Ishikawa (cell line): ENCODE measurements around the gene UBE2J1.
A peak's percentile ranks its signal among the peaks of the same experiment; 100 is the strongest.

Experiments
- CEBPB ChIP-seq: IDR thresholded peaks from 2 replicates; pipeline ENCODE4 v1.6.1; 2012
- CREB1 ChIP-seq: IDR thresholded peaks from 2 replicates; pipeline ENCODE4 v1.6.1; 2012; ENCODE audit warnings: low read depth
- EGR1 ChIP-seq: IDR thresholded peaks from 2 replicates; pipeline ENCODE4 v1.6.1; 2012
- EP300 ChIP-seq: IDR thresholded peaks from 2 replicates; pipeline ENCODE4 v1.6.1; 2012; ENCODE audit warnings: borderline replicate concordance
- FOXM1 ChIP-seq: IDR thresholded peaks from 2 replicates; pipeline ENCODE4 v1.6.1; 2012; ENCODE audit warnings: low read depth, borderline replicate concordance
- NFIC ChIP-seq: IDR thresholded peaks from 2 replicates; pipeline ENCODE4 v1.6.1; 2012
- RAD21 ChIP-seq: IDR thresholded peaks from 2 replicates; pipeline ENCODE4 v1.6.1; 2012; ENCODE audit warnings: low read depth
- REST ChIP-seq: IDR thresholded peaks from 2 replicates; pipeline ENCODE4 v1.6.1; 2012; ENCODE audit warnings: low read depth, mild to moderate bottlenecking
- TAF1 ChIP-seq: IDR thresholded peaks from 2 replicates; pipeline ENCODE4 v1.6.1; 2012; ENCODE audit warnings: low read depth, mild to moderate bottlenecking
- TCF12 ChIP-seq: IDR thresholded peaks from 2 replicates; pipeline ENCODE4 v1.6.1; 2012; ENCODE audit warnings: low read depth
- TEAD4 ChIP-seq: IDR thresholded peaks from 2 replicates; pipeline ENCODE4 v1.6.1; 2012
- USF1 ChIP-seq: IDR thresholded peaks from 2 replicates; pipeline ENCODE4 v1.6.1; 2012
- YY1 ChIP-seq: IDR thresholded peaks from 2 replicates; pipeline ENCODE4 v1.6.1; 2012; ENCODE audit warnings: low read depth
- ZBTB7A ChIP-seq: IDR thresholded peaks from 2 replicates; pipeline ENCODE4 v1.6.1; 2012; ENCODE audit warnings: low read depth
- TF ChIP-seq, protein P1 (sequence below): IDR thresholded peaks from 2 replicates; pipeline ENCODE4 v1.6.1; 2012

Gene UBE2J1

GRCh38 chr6:89299466-89299850, 53.1 kb downstream of the UBE2J1 start:
- peak; percentile 33; the same call in 1 of the 2 replicates for TF ChIP-seq RAD21
- TF ChIP-seq YY1: no peak
- no peak for TF ChIP-seq FOXM1
- no peak for TF ChIP-seq TEAD4
- TF ChIP-seq EGR1: no peak
- no peak for TF ChIP-seq TAF1
- no peak for TF ChIP-seq EP300

DNA sequence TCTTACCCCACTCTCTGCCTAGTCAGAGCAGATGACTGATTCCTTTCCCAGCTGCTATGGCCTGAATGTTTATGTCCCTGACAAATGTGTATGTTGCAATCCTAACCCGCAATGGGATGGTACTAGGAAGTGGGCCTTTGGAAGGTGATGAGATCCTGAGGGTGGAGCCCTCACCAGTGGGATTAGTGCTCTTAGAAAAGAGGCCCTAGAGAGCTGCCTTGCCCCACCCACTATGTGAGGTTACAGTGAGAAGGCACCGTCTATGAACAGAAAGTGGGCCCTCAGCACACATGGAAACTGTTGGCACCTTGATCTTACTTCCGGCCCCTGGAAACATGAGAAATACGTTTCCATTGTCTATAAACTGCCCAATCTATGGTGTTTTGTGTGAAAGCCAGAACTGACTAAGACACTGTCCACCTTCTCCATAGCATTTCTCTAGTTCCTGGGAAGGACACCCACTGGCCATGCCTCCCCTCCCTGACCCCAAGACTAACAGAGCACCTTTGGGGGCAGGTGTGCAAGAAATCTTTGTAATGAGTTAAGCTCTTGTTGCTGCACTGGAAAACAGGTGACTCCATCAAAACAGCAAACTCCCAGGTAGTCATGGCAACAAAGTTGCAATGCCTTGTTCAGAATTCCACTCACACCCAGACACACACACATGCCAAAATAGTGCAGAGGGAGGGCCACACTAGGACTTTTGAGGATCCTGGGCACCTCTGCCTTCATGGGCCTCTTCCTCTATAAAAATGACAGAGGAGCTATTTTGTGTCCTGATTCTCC, 53.6 kb downstream of the UBE2J1 start:
- no peak for TF ChIP-seq NFIC
- TF ChIP-seq ZBTB7A: no peak
- TF ChIP-seq CEBPB: peak; percentile 75
- TF ChIP-seq REST: no peak
- TF ChIP-seq TEAD4: no peak
- TF ChIP-seq, protein P1, sequence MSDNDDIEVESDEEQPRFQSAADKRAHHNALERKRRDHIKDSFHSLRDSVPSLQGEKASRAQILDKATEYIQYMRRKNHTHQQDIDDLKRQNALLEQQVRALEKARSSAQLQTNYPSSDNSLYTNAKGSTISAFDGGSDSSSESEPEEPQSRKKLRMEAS: 0 out of 2 replicates have a peak, but pooled peaks have one; percentile 18
- 0 out of 2 replicates have a peak, but pooled peaks have one; percentile 1 for TF ChIP-seq TCF12
- no peak for TF ChIP-seq YY1
- no peak for TF ChIP-seq CREB1
- 0 out of 2 replicates have a peak, but pooled peaks have one; percentile 13 for TF ChIP-seq EP300
- no peak for TF ChIP-seq USF1
- no peak for TF ChIP-seq RAD21
- TF ChIP-seq TAF1: no peak
- no peak for TF ChIP-seq EGR1
- no peak for TF ChIP-seq FOXM1

DNA sequence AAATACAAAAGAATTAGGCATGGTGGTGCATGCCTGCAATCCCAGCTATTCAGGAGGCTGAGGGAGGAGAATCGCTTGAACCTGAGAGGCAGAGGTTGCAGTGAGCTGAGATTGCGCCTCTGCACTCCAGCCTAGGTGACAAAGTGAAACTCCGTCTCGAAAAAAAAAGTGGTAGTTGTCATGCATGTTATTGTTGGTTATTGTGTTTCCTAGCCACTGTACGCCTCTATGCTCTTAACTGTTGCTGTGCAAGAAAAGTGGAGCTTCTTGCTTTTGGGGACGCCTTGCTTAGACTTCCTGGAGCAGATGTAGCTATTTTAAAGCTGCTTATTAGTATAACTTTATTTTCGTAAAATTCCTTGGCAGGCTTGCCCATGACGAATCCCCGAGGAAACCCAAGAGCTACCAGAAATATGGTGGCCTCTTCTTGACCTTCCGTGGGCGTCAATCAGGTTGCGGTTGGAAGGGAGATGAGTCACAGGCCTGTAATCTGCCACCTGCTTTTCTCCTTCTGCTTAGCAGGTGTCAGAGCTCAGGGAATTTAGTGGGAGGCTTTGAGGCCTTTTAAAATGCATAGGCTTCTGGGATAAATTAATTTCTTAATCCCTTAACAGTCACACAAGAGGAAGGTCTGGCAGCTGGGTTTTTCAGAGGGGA, 54.7 kb downstream of the UBE2J1 start:
- TF ChIP-seq CREB1 (0 out of 2 replicates have a peak, but pooled peaks have one; percentile 27), USF1 (no peak), FOXM1 (peak; percentile 31; the same call in 1 of the 2 replicates), REST (no peak), TEAD4 (peak; percentile 84), CEBPB (peak; percentile 21; the same call in 1 of the 2 replicates), NFIC (peak; percentile 55; the same call in 1 of the 2 replicates), TCF12 (peak; percentile 90), TAF1 (no peak), YY1 (0 out of 2 replicates have a peak, but pooled peaks have one; percentile 37), RAD21 (no peak), EP300 (peak; percentile 75; the same call in 1 of the 2 replicates), EGR1 (peak; percentile 91), ZBTB7A (no peak)
- TF ChIP-seq, protein P1: peak; percentile 85

DNA sequence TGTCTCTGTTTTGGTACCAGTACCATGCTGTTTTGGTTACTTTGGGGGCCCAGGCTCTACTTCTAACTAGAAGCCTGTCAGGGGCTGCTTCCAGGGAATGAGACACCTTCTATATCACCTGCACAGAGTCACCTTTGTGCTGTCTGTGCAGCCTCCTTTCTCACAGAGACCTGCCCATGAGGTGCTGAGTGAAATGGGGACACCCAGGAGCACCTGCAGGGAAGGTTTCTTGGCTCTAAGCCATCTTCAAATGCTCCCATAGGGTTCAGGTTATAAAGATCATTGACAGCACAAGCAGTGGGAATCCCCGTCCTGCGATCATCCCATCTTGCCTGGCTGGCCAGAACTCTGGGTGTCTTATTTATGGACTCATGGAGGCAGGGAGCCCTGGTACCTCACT, 56.5 kb downstream of the UBE2J1 start:
- TF ChIP-seq TEAD4 (no peak), EP300 (no peak), CEBPB (no peak)

- TF ChIP-seq, protein P1: no peak
- no peak for TF ChIP-seq CEBPB
- TF ChIP-seq TEAD4: no peak
- no peak for TF ChIP-seq REST
- no peak for TF ChIP-seq ZBTB7A
- no peak for TF ChIP-seq TAF1
- no peak for TF ChIP-seq EP300
- TF ChIP-seq YY1: no peak
- TF ChIP-seq EGR1: no peak
- TF ChIP-seq FOXM1: no peak
- TF ChIP-seq USF1: no peak
- no peak for TF ChIP-seq NFIC
Measured at GRCh38 chr6:89291256-89291819, 61.2 kb downstream of the UBE2J1 start.
